ENCODE results near the gene TCF20.

TCF20 gene

DNA sequence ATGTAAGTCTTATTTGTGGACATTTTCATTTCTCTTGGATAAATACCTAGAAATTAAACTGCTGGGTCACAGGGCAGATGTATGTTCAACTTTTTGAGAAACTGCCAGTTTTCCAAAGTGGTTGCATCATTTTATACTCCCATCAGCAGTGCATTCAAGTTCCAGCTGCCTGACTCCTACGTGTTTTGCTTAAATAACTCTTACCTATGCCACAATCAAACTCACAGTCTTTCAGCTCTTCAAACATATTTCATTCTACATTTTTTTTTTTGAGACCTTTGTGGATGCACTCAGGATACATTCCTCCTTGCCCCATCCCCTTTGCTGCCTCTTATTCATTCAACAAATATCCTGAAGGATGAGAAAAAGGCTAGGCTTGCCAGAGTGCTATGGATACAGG lies 9.2 kb downstream of the TCF20 start:
- DNase-seq (ENCODE audit: low read depth in 2 of 2, low spot score in 1 of 2): no peak

DNA sequence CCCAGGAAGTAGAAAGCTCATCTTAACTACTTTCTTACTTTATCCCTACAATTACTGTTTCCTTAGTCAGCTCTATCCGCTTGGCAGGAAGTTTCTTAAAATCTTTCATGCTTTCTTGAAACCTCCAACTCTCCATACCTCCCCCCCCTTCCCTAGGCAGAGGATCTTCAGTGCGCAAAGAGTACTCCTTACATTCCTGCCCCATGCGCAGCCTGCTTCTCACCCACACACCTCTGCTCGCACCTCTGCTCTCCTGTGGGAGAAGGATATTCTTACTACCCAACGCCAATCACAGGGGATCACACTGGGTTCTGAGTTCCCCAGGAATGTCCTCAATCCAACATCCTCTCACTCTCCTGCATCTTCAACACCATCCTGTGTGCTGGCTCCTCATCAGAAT lies 12.3 kb downstream of the TCF20 start:
- no peak for DNase-seq (ENCODE audit: low read depth in 2 of 2, low spot score in 1 of 2)

DNA sequence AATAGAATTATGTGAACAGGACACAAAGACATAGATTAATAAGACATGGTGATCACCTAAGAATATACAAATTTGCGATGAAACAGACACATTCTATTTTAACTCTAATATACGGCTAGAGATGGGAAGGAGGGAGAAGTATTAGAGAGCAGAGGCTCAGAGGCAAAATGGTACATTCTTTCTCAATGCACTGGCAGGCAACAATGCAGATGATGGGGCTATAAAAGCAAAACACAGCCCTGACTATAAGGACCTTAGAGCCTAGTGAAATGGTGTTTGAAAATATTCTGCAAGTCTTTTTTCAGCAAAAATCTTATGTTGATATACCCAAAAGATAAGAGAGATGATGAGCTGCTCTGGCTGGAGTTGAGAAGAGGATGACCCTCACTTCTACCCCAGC lies 13.1 kb downstream of the TCF20 start:
- no peak for DNase-seq (ENCODE audit: low read depth in 2 of 2, low spot score in 1 of 2)

DNA sequence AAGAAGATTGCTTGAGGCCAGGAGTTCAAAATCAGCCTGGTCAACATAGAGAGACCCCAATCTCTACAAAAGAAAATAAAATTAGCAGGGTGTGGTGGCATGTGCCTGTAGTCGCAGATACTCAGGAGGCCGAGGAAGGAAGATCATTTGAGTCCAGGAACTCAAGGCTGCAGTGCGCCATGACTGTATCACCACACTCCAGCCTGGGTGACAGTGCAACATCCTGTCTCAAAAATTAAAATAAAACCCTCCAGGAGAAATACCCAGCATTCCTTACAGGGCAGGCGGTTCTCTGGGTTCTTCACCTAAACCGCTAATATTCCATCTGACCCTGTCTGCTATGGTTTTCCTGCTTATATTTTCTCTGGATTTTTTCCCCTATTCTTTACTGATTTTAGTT lies 13.5 kb downstream of the TCF20 start:
- no peak for DNase-seq (ENCODE audit: low read depth in 2 of 2, low spot score in 1 of 2)

DNA sequence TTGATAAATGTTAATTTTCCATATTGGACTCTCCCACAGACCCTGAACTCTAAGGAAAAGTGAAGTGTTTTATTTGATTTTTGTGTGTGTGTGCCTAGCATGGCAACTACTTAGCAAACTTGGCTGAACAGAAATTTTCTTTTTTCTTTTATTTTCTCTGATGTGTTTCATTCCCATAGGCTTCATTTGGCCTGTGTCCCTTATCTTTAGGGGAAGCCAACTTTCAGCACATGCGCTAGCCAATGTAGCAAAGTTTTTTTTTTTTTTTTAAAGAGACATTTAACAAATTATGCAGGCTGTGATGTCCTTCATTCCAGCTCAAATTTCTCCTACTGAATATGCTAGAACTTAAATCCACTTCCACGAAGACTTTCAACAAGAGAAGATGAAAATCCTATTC lies 14.2 kb downstream of the TCF20 start:
- no peak for DNase-seq (ENCODE audit: low read depth in 2 of 2, low spot score in 1 of 2)

DNA sequence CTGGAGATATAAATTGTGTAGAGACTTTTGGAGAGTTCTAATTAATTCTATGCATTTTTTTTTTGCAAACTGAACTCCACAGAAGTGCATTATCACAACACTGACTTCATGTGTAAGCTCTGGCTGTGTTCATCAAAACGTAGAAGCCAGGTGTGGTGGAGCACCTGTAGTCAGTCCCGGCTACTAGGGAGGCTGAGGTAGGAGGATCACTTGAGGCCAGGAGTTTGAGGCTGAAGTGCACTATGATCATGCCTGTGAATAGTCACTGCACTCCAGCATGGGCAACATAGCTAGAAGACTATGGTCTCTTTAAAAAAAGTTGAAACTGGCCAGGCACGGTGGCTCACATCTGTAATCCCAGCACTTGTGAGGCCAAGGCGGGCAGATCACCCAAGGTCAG lies 20.6 kb downstream of the TCF20 start:
- no peak for DNase-seq (ENCODE audit: low read depth in 2 of 2, low spot score in 1 of 2)

DNA sequence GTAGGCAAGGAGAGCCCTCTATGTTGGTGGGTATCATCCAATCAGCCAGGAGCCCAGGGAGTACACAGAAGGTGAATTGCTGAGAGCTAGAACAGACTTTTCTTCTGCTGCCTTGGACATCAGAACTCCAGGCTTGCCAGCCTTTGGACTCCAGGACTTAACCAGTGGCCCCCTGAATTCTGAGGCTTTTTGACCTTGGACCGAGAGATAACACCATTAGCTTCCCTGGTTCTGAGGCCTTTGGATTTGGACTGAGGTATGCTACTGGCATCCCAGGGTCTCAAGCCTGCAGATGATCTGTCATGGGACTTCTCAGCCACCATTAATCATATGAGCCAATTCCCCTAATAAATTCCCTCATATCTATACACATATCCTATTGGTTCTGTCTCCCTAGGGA lies 21.5 kb downstream of the TCF20 start:
- DNase-seq (ENCODE audit: low read depth in 2 of 2, low spot score in 1 of 2): no peak

DNA sequence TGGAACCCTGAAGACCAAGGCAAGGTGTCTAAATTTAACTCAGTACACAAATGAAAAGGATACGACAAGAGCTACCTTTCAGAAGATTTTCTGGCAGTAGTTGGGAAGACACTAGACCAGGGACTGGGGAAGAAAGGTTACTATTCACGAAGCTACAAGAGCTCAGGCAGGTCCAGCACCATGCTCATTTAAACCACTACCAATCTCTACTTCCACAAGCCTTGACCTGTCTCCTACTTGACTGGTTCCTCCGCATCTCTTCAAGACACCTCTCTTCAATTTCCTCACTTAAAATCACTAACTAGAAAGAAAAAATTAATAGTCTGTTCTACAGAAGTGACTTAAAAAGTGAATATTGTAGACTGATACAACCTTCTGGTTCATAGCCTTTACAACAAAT lies 22.9 kb downstream of the TCF20 start:
- no peak for DNase-seq (ENCODE audit: low read depth in 2 of 2, low spot score in 1 of 2)

DNA sequence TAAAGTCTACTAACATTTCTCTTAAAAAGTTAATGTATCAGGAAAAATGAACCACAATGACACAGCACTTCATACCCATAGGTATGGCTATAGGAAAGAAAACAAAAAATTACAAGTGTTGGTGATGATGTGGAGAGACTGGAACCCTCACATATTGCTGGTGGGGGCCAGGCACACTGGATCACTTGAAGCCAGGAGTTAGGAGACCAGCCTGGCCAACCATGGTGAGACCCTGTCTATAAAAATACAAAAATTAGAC lies 26.7 kb downstream of the TCF20 start:
- DNase-seq (ENCODE audit: low read depth in 2 of 2, low spot score in 1 of 2): no peak

DNA sequence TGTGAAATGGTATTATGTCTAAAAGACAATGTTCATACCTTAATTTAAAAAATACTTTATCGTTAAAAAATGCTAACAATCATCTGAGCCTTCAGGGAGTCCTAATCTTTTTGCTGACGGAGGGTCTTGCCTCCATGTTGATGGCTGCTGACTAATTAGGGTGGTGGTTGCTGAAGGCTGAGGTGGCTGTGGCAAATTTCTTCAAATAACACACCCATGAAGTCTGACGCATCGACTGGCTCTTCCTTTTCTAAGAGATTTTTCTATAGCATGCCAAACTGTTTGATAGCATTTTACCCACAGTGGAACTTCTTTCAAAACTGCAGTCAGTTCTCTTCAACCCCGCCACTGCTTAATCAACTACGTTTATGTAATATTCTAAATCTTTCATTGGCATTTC lies 33.6 kb downstream of the TCF20 start:
- no peak for DNase-seq (ENCODE audit: low read depth in 2 of 2, low spot score in 1 of 2)

DNA sequence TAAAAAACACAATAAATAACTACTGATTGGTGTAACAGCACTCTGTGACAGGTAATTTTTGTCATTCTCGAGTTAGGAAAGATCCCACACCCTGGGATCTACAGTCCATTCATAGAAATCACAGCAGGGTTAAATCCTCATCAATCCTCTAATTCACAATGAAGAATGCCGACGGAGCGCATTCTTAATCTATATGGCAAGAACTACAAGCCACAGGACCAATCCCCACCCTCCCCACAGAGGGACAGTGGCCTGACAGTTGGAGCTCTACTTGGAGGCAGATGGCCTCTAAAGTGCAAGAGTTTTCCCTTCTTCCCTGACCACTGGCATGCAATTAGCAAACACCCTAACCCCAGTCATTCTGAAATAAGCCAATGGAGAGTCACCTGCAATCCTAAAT lies 34.2 kb downstream of the TCF20 start:
- DNase-seq (ENCODE audit: low read depth in 2 of 2, low spot score in 1 of 2): no peak

DNA sequence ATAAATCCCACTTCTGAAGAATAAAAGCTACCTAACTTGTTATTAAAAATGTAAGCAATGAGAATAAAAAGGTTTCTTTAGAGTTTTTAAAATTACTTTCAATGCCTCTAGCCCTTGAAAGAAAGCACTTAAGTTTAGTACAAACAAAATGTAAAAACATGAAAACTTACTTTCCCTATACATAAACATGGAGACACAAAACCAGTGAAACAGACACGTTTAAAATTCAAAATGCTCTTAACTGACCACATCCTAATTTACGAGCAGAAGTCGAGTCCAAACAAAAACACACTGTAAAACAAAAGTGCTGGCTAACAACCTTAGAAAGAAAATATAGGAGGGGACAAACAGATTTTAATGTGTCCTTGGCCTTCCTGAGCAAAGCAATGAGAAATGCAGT lies 36.6 kb downstream of the TCF20 start:
- DNase-seq (ENCODE audit: low read depth in 2 of 2, low spot score in 1 of 2): no peak

DNA sequence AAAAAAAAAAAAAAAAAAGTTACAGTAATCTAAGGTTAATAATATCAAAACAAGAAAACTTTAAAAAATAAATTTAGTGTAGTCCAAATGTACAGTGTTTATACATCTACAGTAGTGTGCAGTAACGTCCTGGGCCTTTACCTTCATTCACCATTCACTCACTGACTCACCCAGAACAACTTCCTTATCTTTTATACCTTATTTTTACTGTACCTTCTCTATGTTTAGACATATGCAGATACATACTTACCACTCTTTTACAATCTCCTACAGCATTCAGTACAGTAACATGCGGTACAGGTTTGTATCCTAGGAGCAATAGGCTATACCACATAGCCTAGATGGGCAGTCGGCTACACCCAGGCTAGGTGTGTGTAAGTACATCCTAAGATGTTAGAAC lies 38.5 kb downstream of the TCF20 start:
- no peak for DNase-seq (ENCODE audit: low read depth in 2 of 2, low spot score in 1 of 2)

DNA sequence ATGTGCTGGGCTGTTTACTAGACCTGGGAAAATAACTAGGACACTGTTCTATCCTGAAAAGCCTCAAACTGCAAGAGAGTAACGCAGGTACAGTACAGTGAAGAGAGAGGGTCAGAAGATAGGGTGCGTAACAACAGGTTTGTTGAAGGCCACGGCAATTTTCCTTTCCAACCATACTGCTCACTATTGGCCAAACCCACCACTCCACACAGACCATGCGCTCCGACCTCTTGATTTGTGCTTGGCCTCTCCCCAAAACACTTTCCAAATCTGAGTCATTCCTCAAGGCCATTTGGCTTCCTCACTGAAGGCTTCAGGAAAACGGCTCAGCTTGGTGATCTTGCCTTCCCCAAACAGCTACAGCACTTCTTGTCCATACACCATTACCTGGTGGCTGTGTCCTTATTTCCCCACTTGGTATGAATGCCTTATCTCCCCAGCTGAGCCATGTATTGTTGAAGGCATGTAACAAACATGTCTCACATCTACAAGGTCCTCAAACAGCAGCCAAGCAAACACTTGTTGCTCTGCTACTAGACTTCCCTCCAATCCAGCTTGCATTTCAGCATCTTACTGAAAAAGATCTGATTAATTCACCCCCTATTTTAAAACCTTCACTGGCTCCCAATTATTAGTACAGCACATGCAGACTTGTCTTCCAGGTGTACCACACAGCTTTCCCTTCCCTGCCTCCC lies 40.9 kb downstream of the TCF20 start:
- no peak for DNase-seq (ENCODE audit: low read depth in 2 of 2, low spot score in 1 of 2)

DNA sequence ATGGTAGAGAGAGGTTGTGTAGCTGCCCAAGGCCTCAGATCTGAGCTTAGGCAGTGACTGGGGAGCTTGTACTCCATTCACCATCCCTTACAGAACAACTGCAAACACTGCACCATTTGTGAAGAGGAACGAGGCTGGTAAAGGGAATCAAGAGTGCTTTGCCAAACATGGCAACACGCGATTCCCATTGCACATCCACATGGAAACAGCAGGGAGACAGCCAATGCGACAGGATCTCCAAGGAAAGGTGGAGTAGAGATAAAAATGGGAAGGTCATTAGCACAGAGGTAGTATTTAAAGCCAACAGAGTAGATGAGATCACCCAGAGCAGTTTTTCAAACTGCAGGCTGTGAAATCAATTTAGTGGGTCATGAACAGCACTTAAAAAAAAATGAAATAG lies 42.0 kb downstream of the TCF20 start:
- DNase-seq (ENCODE audit: low read depth in 2 of 2, low spot score in 1 of 2): no peak

DNA sequence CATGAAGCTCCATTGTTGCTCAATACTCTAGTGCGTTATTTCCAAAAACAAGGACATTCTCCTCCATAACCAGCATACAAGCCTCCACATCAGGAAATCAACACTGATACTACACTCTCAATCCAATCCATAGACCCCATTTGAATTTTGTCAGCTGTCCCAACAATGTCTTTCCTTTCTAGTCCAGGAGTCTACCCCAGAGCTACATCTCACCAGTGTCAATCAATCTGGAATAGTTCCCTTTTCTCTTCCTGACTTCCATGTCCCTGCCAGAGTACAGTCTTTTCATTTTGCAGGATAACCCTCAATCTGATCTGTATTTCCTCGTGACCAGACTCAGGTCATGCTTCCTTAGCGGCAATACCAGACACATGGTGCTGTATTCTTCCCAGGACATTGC lies 43.0 kb downstream of the TCF20 start:
- DNase-seq (ENCODE audit: low read depth in 2 of 2, low spot score in 1 of 2): no peak

DNA sequence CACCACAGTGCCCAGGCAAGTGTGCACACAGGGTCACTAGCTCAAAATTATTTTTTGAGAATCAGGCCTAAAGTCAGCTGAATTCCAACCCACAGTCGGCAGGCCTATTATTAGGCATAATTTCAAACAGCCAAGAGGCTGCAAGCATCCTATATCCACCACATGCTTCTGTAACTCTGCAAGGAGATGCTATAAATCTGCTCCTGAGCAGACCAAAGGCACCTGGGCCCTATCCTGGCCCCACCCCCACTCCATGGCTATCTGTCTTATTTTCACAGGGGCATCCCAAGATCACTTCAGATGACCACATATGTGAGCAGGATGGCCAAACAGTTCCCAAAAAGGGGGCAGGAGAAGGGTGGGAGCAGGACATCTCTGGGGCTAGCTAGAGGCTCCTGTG lies 44.6 kb downstream of the TCF20 start:
- no peak for DNase-seq (ENCODE audit: low read depth in 2 of 2, low spot score in 1 of 2)

DNA sequence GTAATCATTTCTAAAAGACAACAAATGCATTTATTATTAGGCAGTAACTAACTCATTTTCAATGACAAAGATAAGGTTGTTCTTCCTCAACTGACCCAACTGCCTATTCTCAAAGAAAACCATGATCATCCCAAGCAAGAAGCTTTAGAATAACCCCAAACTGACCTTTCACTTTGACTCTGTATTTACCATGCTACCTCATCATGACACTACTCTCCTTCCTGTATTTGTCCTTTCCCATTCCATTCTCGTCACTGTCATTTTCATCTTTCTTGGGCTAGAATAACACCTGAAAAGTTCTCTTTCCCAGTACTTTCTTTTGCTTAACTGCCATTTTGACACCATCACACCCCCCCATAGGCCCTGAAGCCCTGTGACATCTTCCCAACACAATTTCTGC lies 48.3 kb downstream of the TCF20 start:
- no peak for DNase-seq (ENCODE audit: low read depth in 2 of 2, low spot score in 1 of 2)

Measured in stimulated activated CD8-positive, alpha-beta memory T cell treated with anti-CD3 and anti-CD28 coated beads, Interleukin-4, amount 100 ng/mL, for 4 hours (primary cell).